ENCODE measurements around the gene CCN2.

The CCN2 gene

DNA sequence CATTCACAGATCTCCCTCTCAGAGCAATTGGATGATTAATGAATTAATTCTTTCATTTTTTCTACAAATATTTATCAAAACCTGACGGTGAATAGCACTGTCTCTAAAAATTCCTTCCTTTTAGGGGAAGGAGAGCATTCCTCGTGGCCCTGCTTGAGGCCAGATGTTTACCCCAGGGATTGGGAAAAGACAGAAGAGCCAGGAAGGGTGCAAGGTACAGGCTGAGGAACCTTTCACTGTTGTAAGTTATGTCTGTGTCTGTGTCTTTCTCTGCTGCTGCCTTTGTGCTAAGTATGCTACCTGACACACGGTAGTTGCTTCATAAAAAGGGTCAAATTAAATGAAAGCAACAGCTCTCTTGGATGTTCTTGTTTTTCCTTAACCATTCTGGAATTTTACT is 27.4 kb upstream of the CCN2 start:
- ATAC-seq (ENCODE audit: low read depth) (no peak), DNase-seq (ENCODE audit: low spot score) (no peak)
- H3K27me3 ChIP-seq (ENCODE audit: insufficient read depth, poor library complexity, severe bottlenecking) = no peaks in the 10 kb centered on the region
- no peaks in the 10 kb centered on the region for H3K36me3 ChIP-seq (ENCODE audit: low read depth)
- H3K4me3 ChIP-seq (ENCODE audit: severe bottlenecking) = no peak overlapping the region
- no peaks in the 10 kb centered on the region for H3K9me3 ChIP-seq (ENCODE audit: severe bottlenecking)
- H3K4me1 ChIP-seq (ENCODE audit: insufficient read depth, poor library complexity, severe bottlenecking) = no peaks in the 10 kb centered on the region
- TF ChIP-seq, protein P1, sequence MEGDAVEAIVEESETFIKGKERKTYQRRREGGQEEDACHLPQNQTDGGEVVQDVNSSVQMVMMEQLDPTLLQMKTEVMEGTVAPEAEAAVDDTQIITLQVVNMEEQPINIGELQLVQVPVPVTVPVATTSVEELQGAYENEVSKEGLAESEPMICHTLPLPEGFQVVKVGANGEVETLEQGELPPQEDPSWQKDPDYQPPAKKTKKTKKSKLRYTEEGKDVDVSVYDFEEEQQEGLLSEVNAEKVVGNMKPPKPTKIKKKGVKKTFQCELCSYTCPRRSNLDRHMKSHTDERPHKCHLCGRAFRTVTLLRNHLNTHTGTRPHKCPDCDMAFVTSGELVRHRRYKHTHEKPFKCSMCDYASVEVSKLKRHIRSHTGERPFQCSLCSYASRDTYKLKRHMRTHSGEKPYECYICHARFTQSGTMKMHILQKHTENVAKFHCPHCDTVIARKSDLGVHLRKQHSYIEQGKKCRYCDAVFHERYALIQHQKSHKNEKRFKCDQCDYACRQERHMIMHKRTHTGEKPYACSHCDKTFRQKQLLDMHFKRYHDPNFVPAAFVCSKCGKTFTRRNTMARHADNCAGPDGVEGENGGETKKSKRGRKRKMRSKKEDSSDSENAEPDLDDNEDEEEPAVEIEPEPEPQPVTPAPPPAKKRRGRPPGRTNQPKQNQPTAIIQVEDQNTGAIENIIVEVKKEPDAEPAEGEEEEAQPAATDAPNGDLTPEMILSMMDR (IDR thresholded peaks at IDR 0.05; ENCODE audit: poor library complexity, severe bottlenecking) = no peak
- no peak overlapping the region for H3K27ac ChIP-seq (ENCODE audit: poor library complexity, severe bottlenecking)

GRCh38 chr6:131976545-131977061 is 25.4 kb upstream of the CCN2 start:
- no peaks in the 10 kb centered on the region for H3K9me3 ChIP-seq (ENCODE audit: severe bottlenecking)
- DNase-seq (ENCODE audit: low spot score) (no peak), ATAC-seq (ENCODE audit: low read depth) (no peak)
- H3K36me3 ChIP-seq (ENCODE audit: low read depth) = no peaks in the 10 kb centered on the region
- no peak overlapping the region for H3K27ac ChIP-seq (ENCODE audit: poor library complexity, severe bottlenecking)
- TF ChIP-seq, protein P1 (IDR thresholded peaks at IDR 0.05; ENCODE audit: poor library complexity, severe bottlenecking) = no peak
- no peaks in the 10 kb centered on the region for H3K4me1 ChIP-seq (ENCODE audit: insufficient read depth, poor library complexity, severe bottlenecking)
- no peaks in the 10 kb centered on the region for H3K27me3 ChIP-seq (ENCODE audit: insufficient read depth, poor library complexity, severe bottlenecking)
- H3K4me3 ChIP-seq (ENCODE audit: severe bottlenecking) = no peak overlapping the region

DNA sequence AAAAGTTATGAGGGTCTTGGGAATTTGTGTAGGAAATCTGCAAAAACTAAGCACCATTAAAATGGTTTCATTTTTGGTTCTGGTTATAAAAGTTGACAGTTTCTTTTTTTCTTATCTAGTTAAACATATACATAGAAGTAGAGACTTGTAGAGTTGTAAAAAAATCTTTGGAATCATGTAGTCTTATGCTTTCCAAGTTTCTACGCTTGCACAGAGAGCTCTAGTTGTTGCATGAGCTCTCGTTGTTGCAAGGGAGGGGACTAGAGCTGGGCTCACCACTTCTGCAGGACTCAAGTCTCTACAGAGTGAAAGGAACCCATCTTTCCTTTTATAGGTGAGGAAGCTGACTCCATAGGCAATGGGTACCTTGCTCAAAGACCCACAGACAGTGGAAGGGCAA is 21.6 kb upstream of the CCN2 start:
- H3K9me3 ChIP-seq (ENCODE audit: severe bottlenecking) = no peaks in the 10 kb centered on the region
- TF ChIP-seq, protein P1 (IDR thresholded peaks at IDR 0.05; ENCODE audit: poor library complexity, severe bottlenecking) = no peak
- no peak for ATAC-seq (ENCODE audit: low read depth)
- H3K4me1 ChIP-seq (ENCODE audit: insufficient read depth, poor library complexity, severe bottlenecking) = no peaks in the 10 kb centered on the region
- H3K27ac ChIP-seq (ENCODE audit: poor library complexity, severe bottlenecking) = no peak overlapping the region
- H3K4me3 ChIP-seq (ENCODE audit: severe bottlenecking) = no peak overlapping the region
- H3K27me3 ChIP-seq (ENCODE audit: insufficient read depth, poor library complexity, severe bottlenecking) = no peaks in the 10 kb centered on the region
- H3K36me3 ChIP-seq (ENCODE audit: low read depth) = no peaks in the 10 kb centered on the region
- DNase-seq (ENCODE audit: low spot score) = no peak

DNA sequence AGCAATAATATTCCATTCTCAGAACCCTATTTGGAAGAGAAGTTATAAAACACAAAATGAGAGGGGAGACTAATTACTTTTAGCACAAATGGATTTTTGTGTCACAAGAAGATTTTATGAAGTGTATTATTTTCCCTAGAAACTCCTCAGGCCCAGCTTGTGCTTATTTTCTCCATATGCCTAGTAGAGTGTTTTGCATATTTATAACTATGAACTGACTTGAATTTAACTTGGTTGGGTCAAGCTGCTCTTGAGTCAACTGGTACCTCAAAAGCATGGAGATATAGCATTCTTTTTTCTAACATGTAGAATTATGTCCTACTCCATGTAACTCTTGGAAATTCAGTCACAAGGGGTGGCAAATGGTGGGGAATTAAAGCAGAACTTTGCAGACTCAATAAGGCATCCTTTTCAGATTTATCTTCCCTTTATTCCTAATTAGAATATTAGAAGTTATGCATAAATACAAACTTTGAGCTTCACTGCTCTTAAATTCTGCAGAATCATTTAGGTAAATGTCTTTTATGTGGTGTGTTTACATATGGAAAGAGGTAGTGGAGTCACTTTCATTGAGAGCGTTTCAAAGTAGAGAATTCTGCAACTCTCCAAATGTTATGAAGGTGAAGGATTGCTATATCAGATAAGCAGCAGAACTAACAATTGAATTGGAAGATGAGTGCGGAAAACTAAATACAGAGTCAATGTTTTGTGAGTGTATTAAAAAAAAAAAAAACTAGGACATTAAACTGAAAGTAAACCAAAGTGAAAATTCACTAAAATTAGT is 19.1 kb upstream of the CCN2 start:
- no peak for ATAC-seq (ENCODE audit: low read depth)
- H3K4me3 ChIP-seq (ENCODE audit: severe bottlenecking) = no peak overlapping the region
- no peak overlapping the region for H3K27ac ChIP-seq (ENCODE audit: poor library complexity, severe bottlenecking)

More for the DNA sequence above, 19.1 kb upstream of the CCN2 start:
- TF ChIP-seq, protein P1 (IDR thresholded peaks at IDR 0.05; ENCODE audit: poor library complexity, severe bottlenecking) = no peak
- H3K4me1 ChIP-seq (ENCODE audit: insufficient read depth, poor library complexity, severe bottlenecking) = no peaks in the 10 kb centered on the region
- no peaks in the 10 kb centered on the region for H3K27me3 ChIP-seq (ENCODE audit: insufficient read depth, poor library complexity, severe bottlenecking)
- no peak for DNase-seq (ENCODE audit: low spot score)
- no peaks in the 10 kb centered on the region for H3K36me3 ChIP-seq (ENCODE audit: low read depth)
- H3K9me3 ChIP-seq (ENCODE audit: severe bottlenecking) = no peaks in the 10 kb centered on the region
